Subcutaneous abdominal adipose tissue (tissue), 5 donors: ENCODE measurements around the gene STK17A.

Experiments used
- H3K27ac ChIP-seq: one replicate; pipeline ENCODE4 v1.7.0; 2013; ENCODE audit warnings: low read depth, mild to moderate bottlenecking, inconsistent platforms, low read length, moderate library complexity
- H3K27me3 ChIP-seq, 5 donors: one replicate each; pipeline ENCODE4 v1.7.0; 2013; ENCODE audit warnings: low read length in 5 of 5, inconsistent platforms in 1 of 5; ENCODE audit not compliant: control insufficient read depth in 5 of 5, insufficient read depth in 4 of 5
- H3K36me3 ChIP-seq, 5 donors: one replicate each; pipeline ENCODE4 v1.7.0; 2013; ENCODE audit warnings: low read length in 5 of 5; ENCODE audit not compliant: control insufficient read depth in 5 of 5, insufficient read depth in 5 of 5
- H3K4me1 ChIP-seq, 5 donors: one replicate each; pipeline ENCODE4 v1.7.0; 2013; ENCODE audit warnings: low read length in 5 of 5, mild to moderate bottlenecking in 3 of 5, moderate library complexity in 1 of 5; ENCODE audit not compliant: control insufficient read depth in 5 of 5, insufficient read depth in 5 of 5
- H3K4me3 ChIP-seq, 5 donors: one replicate each; pipeline ENCODE4 v1.7.0; 2013; ENCODE audit warnings: low read length in 5 of 5, low read depth in 1 of 5
- H3K9ac ChIP-seq, 5 donors: one replicate each; pipeline ENCODE4 v1.7.0; 2013; ENCODE audit warnings: low read length in 5 of 5, mild to moderate bottlenecking in 4 of 5, moderate library complexity in 3 of 5
- H3K9me3 ChIP-seq, 5 donors: one replicate each; pipeline ENCODE4 v1.7.0; 2013; ENCODE audit warnings: low read length in 5 of 5; ENCODE audit not compliant: control insufficient read depth in 5 of 5
- donor health status: healthy.
- donor health status: healthy.
- donor health status: healthy.
- donor health status: healthy.
- donor health status: healthy.

The STK17A gene

GRCh38 chr7:43615558-43616145 is 32.7 kb downstream of the STK17A start:
- no peaks in the 10 kb centered on the region for H3K27me3 ChIP-seq
- H3K4me1 ChIP-seq = peaks cover 0 to 19% (median 11%) of the 10 kb centered on the region in 5 donors
- H3K9ac ChIP-seq = no peak overlapping the region
- peaks cover 9 to 27% (median 16%) of the 10 kb centered on the region in 5 donors for H3K36me3 ChIP-seq
- H3K4me3 ChIP-seq = no peak overlapping the region
- H3K9me3 ChIP-seq = no peaks in the 10 kb centered on the region
- H3K27ac ChIP-seq = no peak overlapping the region

GRCh38 chr7:43616977-43617376 is 34.1 kb downstream of the STK17A start:
- H3K4me1 ChIP-seq = peaks cover 0 to 18% (median 11%) of the 10 kb centered on the region in 5 donors
- H3K36me3 ChIP-seq = peaks cover 13 to 25% (median 18%) of the 10 kb centered on the region in 5 donors
- no peaks in the 10 kb centered on the region for H3K9me3 ChIP-seq
- H3K9ac ChIP-seq = no peak overlapping the region
- no peak overlapping the region for H3K4me3 ChIP-seq
- no peak overlapping the region for H3K27ac ChIP-seq
- no peaks in the 10 kb centered on the region for H3K27me3 ChIP-seq

- peaks cover 0 to 8% (median 5%) of the 10 kb centered on the region in 5 donors for H3K4me1 ChIP-seq
- H3K36me3 ChIP-seq = peaks cover 13 to 22% (median 18%) of the 10 kb centered on the region in 5 donors
- no peaks in the 10 kb centered on the region for H3K9me3 ChIP-seq
- no peak overlapping the region for H3K4me3 ChIP-seq
- H3K9ac ChIP-seq = no peak overlapping the region
- no peaks in the 10 kb centered on the region for H3K27me3 ChIP-seq
- no peak overlapping the region for H3K27ac ChIP-seq
Measured at GRCh38 chr7:43618073-43618472, 35.2 kb downstream of the STK17A start.

GRCh38 chr7:43619213-43620012 is 36.5 kb downstream of the STK17A start:
- Histone ChIP-seq H3K27me3 (no peaks in the 10 kb centered on the region), H3K9ac (no peak overlapping the region), H3K9me3 (no peaks in the 10 kb centered on the region), H3K36me3 (peaks cover 14 to 27% (median 18%) of the 10 kb centered on the region in 5 donors), H3K4me3 (no peak overlapping the region), H3K4me1 (peaks cover 0 to 8% (median 7%) of the 10 kb centered on the region in 5 donors), H3K27ac (no peak overlapping the region)

- Histone ChIP-seq H3K27ac (no peak overlapping the region), H3K9ac (no peak overlapping the region), H3K4me3 (no peak overlapping the region), H3K9me3 (no peaks in the 10 kb centered on the region), H3K36me3 (peaks cover 18 to 38% (median 23%) of the 10 kb centered on the region in 5 donors), H3K27me3 (no peaks in the 10 kb centered on the region), H3K4me1 (peaks cover 0 to 10% (median 2%) of the 10 kb centered on the region in 5 donors)
Measured at GRCh38 chr7:43621729-43622448, 39.0 kb downstream of the STK17A start.

- Histone ChIP-seq H3K36me3 (peaks cover 12 to 35% (median 18%) of the 10 kb centered on the region in 5 donors), H3K4me1 (peaks cover 0 to 10% (median 2%) of the 10 kb centered on the region in 5 donors), H3K4me3 (no peak overlapping the region), H3K9ac (no peak overlapping the region), H3K27ac (peak overlapping the region; percentile 56), H3K27me3 (no peaks in the 10 kb centered on the region), H3K9me3 (no peaks in the 10 kb centered on the region)
Measured at GRCh38 chr7:43624156-43624555, 41.2 kb downstream of the STK17A start.

GRCh38 chr7:43625453-43625852 is 42.5 kb downstream of the STK17A start:
- no peaks in the 10 kb centered on the region for H3K9me3 ChIP-seq
- no peak overlapping the region for H3K4me3 ChIP-seq
- peaks cover 0 to 10% (median 2%) of the 10 kb centered on the region in 5 donors for H3K4me1 ChIP-seq
- peaks cover 11 to 34% (median 12%) of the 10 kb centered on the region in 5 donors for H3K36me3 ChIP-seq
- no peak overlapping the region for H3K9ac ChIP-seq
- no peaks in the 10 kb centered on the region for H3K27me3 ChIP-seq
- no peak overlapping the region for H3K27ac ChIP-seq

- H3K4me1 ChIP-seq = peaks cover 0 to 10% (median 2%) of the 10 kb centered on the region in 5 donors
- H3K36me3 ChIP-seq = peaks cover 11 to 33% (median 15%) of the 10 kb centered on the region in 5 donors
- no peaks in the 10 kb centered on the region for H3K9me3 ChIP-seq
- H3K4me3 ChIP-seq = no peak overlapping the region
- H3K27me3 ChIP-seq = no peaks in the 10 kb centered on the region
- no peak overlapping the region for H3K9ac ChIP-seq
- H3K27ac ChIP-seq = no peak overlapping the region
Measured at GRCh38 chr7:43625980-43626379, 43.1 kb downstream of the STK17A start.

- Histone ChIP-seq H3K4me3 (no peak overlapping the region), H3K4me1 (peaks cover 0 to 10% (median 2%) of the 10 kb centered on the region in 5 donors), H3K27me3 (no peaks in the 10 kb centered on the region), H3K36me3 (peaks cover 11 to 29% (median 13%) of the 10 kb centered on the region in 5 donors), H3K27ac (no peak overlapping the region), H3K9me3 (no peaks in the 10 kb centered on the region), H3K9ac (no peak overlapping the region)
Measured at GRCh38 chr7:43626695-43627094, 43.8 kb downstream of the STK17A start.
